ENCODE results near the gene OTOGL.
"Not testable (repeated sequence)": the region's sequence is repeated elsewhere in the genome, so short reads cannot be mapped to it uniquely, and the experiment has no call there.

Gene OTOGL

DNA sequence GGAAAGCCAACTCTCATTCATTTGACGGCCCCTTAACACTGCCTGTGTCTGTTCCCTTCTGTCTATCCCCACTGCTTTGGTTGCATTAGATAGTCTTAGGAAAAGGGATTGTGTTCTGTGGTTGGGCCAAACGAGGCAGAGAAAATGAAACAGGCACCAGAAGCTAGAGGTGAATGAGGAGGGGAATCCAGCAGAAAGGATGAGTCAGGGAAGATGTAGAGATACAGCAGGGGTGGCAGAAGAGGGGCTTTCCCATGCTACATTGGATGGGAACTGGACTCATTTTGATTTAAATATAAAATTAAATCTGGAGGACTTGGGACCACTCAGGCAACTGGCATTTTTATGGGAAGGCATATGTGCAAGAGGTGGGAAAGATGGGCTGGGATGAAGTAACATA is 43.3 kb downstream of the OTOGL start:
- Histone ChIP-seq H3K9me3 (ENCODE audit: control insufficient read depth, low read length) (no peaks in the 10 kb centered on the region), H3K4me3 (ENCODE audit: insufficient read depth in 1 of 2, low read depth in 1 of 2, low read length in 2 of 2) (no peak overlapping the region), H3K18ac (ENCODE audit: low read depth in 1 of 2, low read length in 2 of 2) (no peak overlapping the region), H3K4me1 (ENCODE audit: control insufficient read depth, insufficient read depth, low read depth, low read length) (no peaks in the 10 kb centered on the region), H3K27ac (ENCODE audit: low read length, poor library complexity, severe bottlenecking) (no peak overlapping the region), H3K23ac (ENCODE audit: low read length in 2 of 2) (no peak overlapping the region), H3K79me1 (replicated peaks; ENCODE audit: low read length, poor library complexity, severe bottlenecking) (no peaks in the 10 kb centered on the region), H3K9ac (ENCODE audit: low read length) (no peak overlapping the region), H3K27me3 (ENCODE audit: control insufficient read depth in 1 of 2, insufficient read depth in 1 of 2, low read length in 2 of 2) (no peaks in the 10 kb centered on the region), H2BK15ac (ENCODE audit: low read depth, poor library complexity, severe bottlenecking) (no peak overlapping the region), H2BK12ac (ENCODE audit: low read length in 2 of 2) (no peak overlapping the region), H3K4ac (ENCODE audit: low read depth in 1 of 2, low read length in 2 of 2) (no peak overlapping the region), H2BK120ac (ENCODE audit: low read depth, low read length) (no peak overlapping the region), H2AK5ac (ENCODE audit: low read length, severe bottlenecking) (no peak overlapping the region), H3K4me2 (ENCODE audit: low read length, poor library complexity, severe bottlenecking) (no peak overlapping the region), H3K36me3 (ENCODE audit: control insufficient read depth in 1 of 2, insufficient read depth in 2 of 2, low read depth in 1 of 2, low read length in 2 of 2) (no peaks in the 10 kb centered on the region), H2AFZ (ENCODE audit: low read depth, low read length) (no peak overlapping the region), H4K91ac (ENCODE audit: low read length) (no peak overlapping the region), H3K14ac (ENCODE audit: low read length in 2 of 2) (no peak overlapping the region), H2BK5ac (ENCODE audit: low read depth, low read length, poor library complexity, severe bottlenecking) (no peak overlapping the region), H4K8ac (ENCODE audit: low read length) (no peak overlapping the region)
- DNase-seq, result no peak
- WGBS, result 76% methylated on average over 2 of the region's 2 CpGs

GRCh38 chr12:80143537-80143936 is 44.2 kb downstream of the OTOGL start:
- DNase-seq, result no peak
- WGBS, result 94% methylated on average over 4 of the region's 4 CpGs
- Histone ChIP-seq H3K4me2 (ENCODE audit: low read length, poor library complexity, severe bottlenecking) (no peak overlapping the region), H2AFZ (ENCODE audit: low read depth, low read length) (no peak overlapping the region), H2BK15ac (ENCODE audit: low read depth, poor library complexity, severe bottlenecking) (no peak overlapping the region), H3K18ac (ENCODE audit: low read depth in 1 of 2, low read length in 2 of 2) (no peak overlapping the region), H4K8ac (ENCODE audit: low read length) (no peak overlapping the region), H2BK120ac (ENCODE audit: low read depth, low read length) (no peak overlapping the region), H2BK12ac (ENCODE audit: low read length in 2 of 2) (no peak overlapping the region), H3K14ac (ENCODE audit: low read length in 2 of 2) (no peak overlapping the region), H3K9me3 (ENCODE audit: control insufficient read depth, low read length) (no peaks in the 10 kb centered on the region), H2AK5ac (ENCODE audit: low read length, severe bottlenecking) (no peak overlapping the region), H3K36me3 (ENCODE audit: control insufficient read depth in 1 of 2, insufficient read depth in 2 of 2, low read depth in 1 of 2, low read length in 2 of 2) (no peaks in the 10 kb centered on the region), H3K4me1 (ENCODE audit: control insufficient read depth, insufficient read depth, low read depth, low read length) (no peaks in the 10 kb centered on the region), H3K23ac (ENCODE audit: low read length in 2 of 2) (no peak overlapping the region), H3K4ac (ENCODE audit: low read depth in 1 of 2, low read length in 2 of 2) (no peak overlapping the region), H2BK5ac (ENCODE audit: low read depth, low read length, poor library complexity, severe bottlenecking) (no peak overlapping the region), H3K4me3 (ENCODE audit: insufficient read depth in 1 of 2, low read depth in 1 of 2, low read length in 2 of 2) (no peak overlapping the region), H3K9ac (ENCODE audit: low read length) (no peak overlapping the region), H3K27me3 (ENCODE audit: control insufficient read depth in 1 of 2, insufficient read depth in 1 of 2, low read length in 2 of 2) (no peaks in the 10 kb centered on the region), H4K91ac (ENCODE audit: low read length) (no peak overlapping the region), H3K79me1 (replicated peaks; ENCODE audit: low read length, poor library complexity, severe bottlenecking) (no peaks in the 10 kb centered on the region), H3K27ac (ENCODE audit: low read length, poor library complexity, severe bottlenecking) (no peak overlapping the region)

GRCh38 chr12:80149547-80150313 is 50.4 kb downstream of the OTOGL start:
- 88% methylated on average over 11 of the region's 26 CpGs for WGBS
- not testable (repeated sequence) for H2AFZ ChIP-seq (ENCODE audit: low read depth, low read length)

GRCh38 chr12:80151131-80151530 is 51.8 kb downstream of the OTOGL start:
- 99% methylated on average over 2 of the region's 2 CpGs for WGBS
- H3K79me1 ChIP-seq (replicated peaks; ENCODE audit: low read length, poor library complexity, severe bottlenecking), result no peaks in the 10 kb centered on the region

More at GRCh38 chr12:80149547-80150313, 50.4 kb downstream of the OTOGL start:
- not testable (repeated sequence) for H3K27ac ChIP-seq (ENCODE audit: low read length, poor library complexity, severe bottlenecking); H2BK5ac ChIP-seq (ENCODE audit: low read depth, low read length, poor library complexity, severe bottlenecking); H3K9ac ChIP-seq (ENCODE audit: low read length); H3K23ac ChIP-seq (ENCODE audit: low read length in 2 of 2); H3K18ac ChIP-seq (ENCODE audit: low read depth in 1 of 2, low read length in 2 of 2); DNase-seq; H3K4ac ChIP-seq (ENCODE audit: low read depth in 1 of 2, low read length in 2 of 2); H3K36me3 ChIP-seq (ENCODE audit: control insufficient read depth in 1 of 2, insufficient read depth in 2 of 2, low read depth in 1 of 2, low read length in 2 of 2); H3K9me3 ChIP-seq (ENCODE audit: control insufficient read depth, low read length); H4K91ac ChIP-seq (ENCODE audit: low read length); H2BK120ac ChIP-seq (ENCODE audit: low read depth, low read length); H2BK12ac ChIP-seq (ENCODE audit: low read length in 2 of 2); H2AK5ac ChIP-seq (ENCODE audit: low read length, severe bottlenecking); H3K4me1 ChIP-seq (ENCODE audit: control insufficient read depth, insufficient read depth, low read depth, low read length); H3K14ac ChIP-seq (ENCODE audit: low read length in 2 of 2); H3K79me1 ChIP-seq (replicated peaks; ENCODE audit: low read length, poor library complexity, severe bottlenecking); H2BK15ac ChIP-seq (ENCODE audit: low read depth, poor library complexity, severe bottlenecking); H3K4me3 ChIP-seq (ENCODE audit: insufficient read depth in 1 of 2, low read depth in 1 of 2, low read length in 2 of 2); H3K27me3 ChIP-seq (ENCODE audit: control insufficient read depth in 1 of 2, insufficient read depth in 1 of 2, low read length in 2 of 2); H4K8ac ChIP-seq (ENCODE audit: low read length); H3K4me2 ChIP-seq (ENCODE audit: low read length, poor library complexity, severe bottlenecking)

More at GRCh38 chr12:80151131-80151530, 51.8 kb downstream of the OTOGL start:
- Histone ChIP-seq H3K18ac (ENCODE audit: low read depth in 1 of 2, low read length in 2 of 2) (no peak overlapping the region), H2AFZ (ENCODE audit: low read depth, low read length) (no peak overlapping the region), H3K4ac (ENCODE audit: low read depth in 1 of 2, low read length in 2 of 2) (no peak overlapping the region), H2BK12ac (ENCODE audit: low read length in 2 of 2) (no peak overlapping the region), H3K36me3 (ENCODE audit: control insufficient read depth in 1 of 2, insufficient read depth in 2 of 2, low read depth in 1 of 2, low read length in 2 of 2) (no peaks in the 10 kb centered on the region), H3K4me3 (ENCODE audit: insufficient read depth in 1 of 2, low read depth in 1 of 2, low read length in 2 of 2) (no peak overlapping the region), H3K9ac (ENCODE audit: low read length) (no peak overlapping the region), H3K27ac (ENCODE audit: low read length, poor library complexity, severe bottlenecking) (no peak overlapping the region), H3K27me3 (ENCODE audit: control insufficient read depth in 1 of 2, insufficient read depth in 1 of 2, low read length in 2 of 2) (no peaks in the 10 kb centered on the region), H3K23ac (ENCODE audit: low read length in 2 of 2) (no peak overlapping the region), H3K14ac (ENCODE audit: low read length in 2 of 2) (no peak overlapping the region), H2BK120ac (ENCODE audit: low read depth, low read length) (no peak overlapping the region), H2BK5ac (ENCODE audit: low read depth, low read length, poor library complexity, severe bottlenecking) (no peak overlapping the region), H2BK15ac (ENCODE audit: low read depth, poor library complexity, severe bottlenecking) (no peak overlapping the region), H3K9me3 (ENCODE audit: control insufficient read depth, low read length) (no peaks in the 10 kb centered on the region), H4K91ac (ENCODE audit: low read length) (no peak overlapping the region), H3K4me2 (ENCODE audit: low read length, poor library complexity, severe bottlenecking) (no peak overlapping the region), H2AK5ac (ENCODE audit: low read length, severe bottlenecking) (no peak overlapping the region), H3K4me1 (ENCODE audit: control insufficient read depth, insufficient read depth, low read depth, low read length) (no peaks in the 10 kb centered on the region), H4K8ac (ENCODE audit: low read length) (no peak overlapping the region)
- no peak for DNase-seq
